HuH-7.5 (cell line): ENCODE data around the gene EML4.
"Not testable (repeated sequence)": the region's sequence is repeated elsewhere in the genome, so short reads cannot be mapped to it uniquely, and the experiment has no call there.

Experiments
- DNase-seq: peaks from one replicate; pipeline ENCODE4 v3.0.0; 2011; ENCODE audit warnings: low spot score

Gene EML4

GRCh38 chr2:42359304-42359964 lies 190.3 kb downstream of the EML4 start:
- no peak for DNase-seq

DNA sequence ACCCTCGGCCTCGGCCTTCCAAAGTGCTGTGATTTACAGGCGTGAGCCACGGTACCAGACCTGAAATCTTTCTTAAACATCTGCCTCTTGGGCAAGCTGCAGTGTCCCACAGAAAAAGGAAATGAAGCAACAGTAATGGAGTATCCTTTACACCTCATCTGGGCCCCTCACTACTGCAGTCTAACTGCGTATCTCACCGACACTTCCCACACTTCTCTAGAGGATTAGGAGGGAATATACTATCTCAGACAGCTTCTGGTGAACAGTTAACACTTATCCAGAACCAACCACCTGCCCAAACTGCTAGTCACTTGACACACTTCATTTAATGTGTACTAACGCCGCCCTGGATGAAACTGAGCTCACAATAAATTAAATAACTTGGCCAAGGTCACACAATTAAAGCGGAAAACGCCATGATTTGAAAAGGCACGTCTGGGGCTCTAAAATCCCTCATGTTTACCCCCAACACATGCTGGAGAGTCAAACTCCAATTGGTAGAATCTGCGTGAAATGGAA lies 190.9 kb downstream of the EML4 start:
- no peak for DNase-seq

DNA sequence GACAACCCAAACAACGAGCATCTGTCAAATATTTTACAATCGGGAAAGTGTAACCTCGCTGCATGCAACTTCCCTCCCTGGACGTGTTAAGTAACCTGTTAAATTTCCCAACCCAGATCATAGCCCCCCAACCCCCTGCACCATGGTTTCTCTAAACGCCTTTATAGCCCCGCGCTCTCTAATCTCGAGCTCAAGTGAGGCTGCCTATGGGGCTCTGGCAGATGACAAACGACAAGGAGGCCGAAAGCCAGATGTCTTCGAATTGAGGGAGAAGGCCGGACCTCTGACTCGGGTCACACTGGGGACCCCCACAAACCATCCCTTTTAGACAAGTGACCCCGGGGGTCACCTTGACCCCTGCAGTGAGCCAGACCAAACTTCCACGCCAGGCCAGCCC lies 191.3 kb downstream of the EML4 start:
- no peak for DNase-seq

- peak; percentile 83 for DNase-seq
Observed at GRCh38 chr2:42360890-42361727, 192.0 kb downstream of the EML4 start, which contains the start of gene COX7A2L. Gene COX7A2L (minus strand): TSS chr2:42361217. CDS start chr2:42361161, 56 bp downstream.

- DNase-seq, result no peak
Observed at GRCh38 chr2:42361728-42362283, 192.7 kb downstream of the EML4 start.

DNA sequence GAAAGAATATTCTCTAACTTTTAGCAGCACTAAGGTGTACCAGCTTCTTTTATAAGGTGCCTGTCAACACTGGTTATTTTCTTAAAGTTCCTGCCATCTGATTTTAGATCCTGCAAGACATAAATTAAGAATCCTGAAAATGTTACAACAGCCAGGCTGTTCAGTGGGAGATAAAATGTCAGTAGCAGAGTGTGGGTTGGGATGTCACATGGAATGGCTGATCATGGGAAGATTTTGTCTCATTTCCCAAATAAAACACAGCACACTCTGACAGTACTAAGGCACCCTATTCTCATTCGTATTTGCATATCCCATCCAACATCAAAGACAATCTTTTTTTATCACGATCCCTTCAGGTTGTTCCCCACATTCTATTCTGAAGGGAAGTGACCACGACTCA lies 194.3 kb downstream of the EML4 start:
- DNase-seq, result no peak

GRCh38 chr2:42364658-42365057 lies 195.5 kb downstream of the EML4 start:
- DNase-seq, result no peak

DNA sequence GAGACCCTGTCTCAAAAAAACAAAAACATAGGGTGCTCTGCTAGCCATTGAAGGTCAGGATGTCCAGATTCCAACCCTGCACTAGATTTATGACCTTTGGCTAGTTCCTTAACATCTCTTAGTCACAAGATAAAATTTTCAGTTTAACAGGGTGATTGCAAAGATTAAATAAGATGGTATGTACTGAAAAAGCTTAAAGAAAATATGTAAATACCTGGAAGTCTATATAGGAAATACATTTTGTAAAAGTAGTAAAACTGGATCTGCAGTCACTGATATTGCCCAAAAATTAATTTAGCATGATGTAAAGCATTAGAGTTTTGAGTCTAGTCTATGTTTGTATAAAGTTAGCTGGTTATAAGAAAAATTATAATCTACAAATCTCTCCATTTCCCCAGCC lies 197.3 kb downstream of the EML4 start:
- DNase-seq, result no peak

GRCh38 chr2:42367835-42368234 lies 198.7 kb downstream of the EML4 start:
- DNase-seq, result no peak

- no peak for DNase-seq
Observed at GRCh38 chr2:42368817-42369531, 199.8 kb downstream of the EML4 start.

DNA sequence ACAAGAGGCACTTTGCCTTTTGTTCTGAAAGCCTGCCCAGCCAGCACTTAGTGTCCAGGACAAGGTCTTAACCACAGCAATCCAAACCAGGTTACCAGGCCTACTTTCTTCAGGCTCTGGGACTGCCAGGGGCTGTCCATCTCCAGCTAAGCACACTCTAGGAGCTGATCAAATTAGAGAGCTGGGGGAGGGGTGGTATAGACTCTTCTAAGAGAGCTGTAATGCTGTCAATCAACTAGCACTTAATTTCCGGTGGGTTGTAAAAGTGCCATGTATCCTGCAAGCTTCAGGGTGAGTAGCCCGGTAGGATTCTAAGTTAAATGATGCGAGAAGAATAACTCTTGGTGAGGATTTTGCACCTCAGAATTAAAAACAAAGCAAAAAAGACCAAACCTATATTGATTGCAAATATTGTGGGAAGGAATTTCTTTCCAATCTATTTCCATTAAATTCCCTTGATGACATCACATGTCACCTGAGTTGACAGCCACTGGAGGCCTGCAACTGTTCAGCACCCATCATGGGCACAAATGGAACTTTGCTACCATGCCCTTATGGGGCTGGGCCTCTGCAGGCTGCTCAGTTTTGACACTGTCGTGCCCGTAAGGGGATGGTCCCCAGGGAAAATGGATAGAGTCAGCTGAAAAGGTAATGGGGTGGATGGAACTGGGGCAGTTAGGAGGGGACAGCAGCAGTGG lies 200.5 kb downstream of the EML4 start:
- no peak for DNase-seq

- no peak for DNase-seq
Observed at GRCh38 chr2:42371611-42372473, 202.7 kb downstream of the EML4 start.

DNA sequence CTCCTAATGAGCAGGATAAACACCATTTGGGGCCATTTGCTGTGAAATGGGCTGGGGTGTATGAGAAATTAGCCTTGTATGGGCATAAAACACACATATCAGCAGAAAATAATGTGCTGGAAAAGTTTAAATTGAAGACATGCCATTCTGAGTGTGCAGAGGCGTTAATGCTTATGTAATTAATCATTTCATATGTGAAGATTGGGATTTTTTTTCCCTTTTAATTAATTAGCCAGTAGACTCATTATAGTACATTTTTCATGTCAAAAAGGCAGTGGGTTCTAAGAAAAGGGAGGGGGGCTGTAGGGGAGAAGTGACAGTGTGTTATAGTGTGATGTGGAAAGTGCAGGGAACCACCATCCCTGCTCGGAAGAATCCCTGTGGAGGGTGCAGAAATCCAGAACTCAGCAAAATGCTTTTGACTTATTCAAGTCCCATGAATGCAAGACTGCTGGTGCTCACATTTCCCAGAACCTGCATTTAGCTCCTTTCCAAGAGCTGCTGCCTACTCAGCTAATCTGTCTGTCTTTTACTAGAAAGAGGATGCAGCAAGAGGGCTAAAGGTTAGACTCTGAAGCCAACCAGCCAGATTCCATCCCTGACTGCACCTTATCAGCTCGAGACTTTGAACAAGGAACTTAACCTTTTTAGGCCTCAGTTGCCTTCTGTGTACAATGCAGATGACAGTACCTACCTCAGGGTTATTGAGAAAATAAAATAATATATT lies 203.5 kb downstream of the EML4 start:
- DNase-seq, result no peak

GRCh38 chr2:42376758-42377157 lies 207.6 kb downstream of the EML4 start:
- no peak for DNase-seq

DNA sequence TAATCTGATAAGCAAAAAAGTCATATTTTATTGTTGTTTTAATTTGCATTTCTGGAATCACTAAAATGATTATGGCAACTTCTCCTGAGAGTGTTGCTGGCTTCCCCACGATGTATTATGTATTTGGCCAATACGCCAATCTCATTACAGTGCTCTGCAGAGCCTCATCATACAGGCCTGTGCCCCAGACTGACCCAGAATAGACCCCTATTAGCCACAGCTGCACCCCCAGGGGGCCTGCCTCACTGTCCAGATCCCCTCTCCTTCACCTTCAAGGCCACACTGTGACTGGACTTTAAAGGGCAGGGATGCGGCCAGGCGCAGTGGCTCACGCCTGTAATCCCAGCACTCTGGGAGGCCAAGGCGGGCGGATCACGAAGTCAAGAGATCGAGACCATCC lies 209.3 kb downstream of the EML4 start:
- DNase-seq, result no peak

DNA sequence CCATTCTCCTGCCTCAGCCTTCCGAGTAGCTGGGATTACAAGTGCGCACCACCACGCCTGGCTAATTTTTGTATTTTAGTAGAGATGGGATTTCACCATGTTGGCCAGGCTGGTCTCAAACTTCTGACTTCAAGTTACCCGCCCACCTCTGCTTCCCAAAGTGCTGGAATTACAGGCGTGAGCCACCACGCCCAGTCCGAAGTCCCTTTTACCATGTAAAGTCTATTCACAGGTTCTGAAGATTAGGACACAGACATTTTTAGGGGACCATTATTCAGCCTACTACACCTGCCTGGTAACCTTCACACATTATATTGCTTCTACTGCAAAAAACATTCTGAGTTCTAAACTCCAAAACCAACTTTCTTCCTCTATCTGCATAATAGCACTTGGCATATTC lies 210.9 kb downstream of the EML4 start:
- not testable (repeated sequence) for DNase-seq

DNA sequence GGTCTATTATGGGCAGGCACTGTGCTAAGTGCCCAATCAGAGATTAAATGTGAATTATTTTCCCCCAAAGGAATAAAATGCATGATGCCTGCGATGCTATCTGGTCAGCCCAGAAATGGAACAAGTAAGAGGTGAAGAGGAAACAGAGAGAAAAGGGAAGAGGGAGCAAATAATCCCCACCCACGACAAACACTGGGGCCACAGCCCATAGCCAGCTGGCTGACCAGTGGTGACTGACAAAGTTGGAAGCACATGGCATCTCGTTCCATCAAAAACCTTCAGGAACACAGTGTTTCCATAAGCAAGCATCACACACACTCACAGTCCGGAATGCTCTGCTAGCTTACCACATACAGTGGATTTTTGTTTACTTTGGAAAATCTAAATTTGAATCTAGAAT lies 213.0 kb downstream of the EML4 start:
- no peak for DNase-seq
